ENCODE measurements around the gene TAOK3. TPM values are rescaled to one million over a fixed set of nuclear protein-coding genes. Genes with fewer than 3 reads are reported as not detected.

TAOK3 gene
- total RNA-seq, 1 donor from 2014 or later = 14.7 TPM

DNA sequence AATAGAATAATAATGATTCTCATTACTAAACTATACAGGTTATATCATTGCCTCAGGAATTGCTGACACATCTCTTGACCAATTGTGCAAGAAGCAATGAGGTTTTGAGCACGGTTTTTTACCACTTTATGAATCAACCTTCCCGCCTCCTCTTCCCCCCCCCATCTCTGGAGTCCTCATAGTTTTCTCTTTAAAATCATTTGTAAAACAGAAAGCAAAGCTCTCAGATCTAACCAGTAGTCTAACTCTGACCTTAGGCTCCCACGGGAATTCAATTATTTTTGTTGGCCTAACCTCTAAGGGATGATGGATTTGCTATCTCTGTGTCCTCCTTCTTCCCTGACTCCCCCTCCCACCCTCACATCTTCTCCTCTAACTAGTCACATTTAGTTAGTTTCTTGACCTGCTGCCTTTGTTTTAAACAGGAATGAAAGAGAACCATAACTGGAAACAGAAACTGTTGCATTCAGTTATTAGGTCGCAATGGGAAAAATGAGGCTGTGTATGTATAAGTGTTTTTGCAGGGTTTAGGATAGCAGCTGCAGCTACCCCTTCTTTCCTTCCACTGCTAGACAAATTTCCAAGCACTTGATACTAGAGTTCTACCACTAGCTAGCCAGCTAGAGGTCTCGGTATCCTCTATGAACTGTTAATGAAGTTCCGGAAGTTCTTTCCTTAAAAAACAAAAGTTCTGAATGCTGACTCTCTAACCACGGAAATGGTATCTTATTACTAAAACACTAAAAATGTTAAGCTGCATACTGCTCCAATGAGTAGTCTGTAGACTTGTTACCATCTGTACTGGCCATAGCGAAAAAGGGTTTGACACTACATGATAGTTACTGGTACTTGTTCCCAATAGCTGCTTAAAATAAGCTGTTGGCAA is 65.4 kb downstream of the TAOK3 start:
- Mint-ChIP-seq H3K36me3 (ENCODE audit: insufficient read depth) (no peaks in the 10 kb centered on the region), H3K4me3 (ENCODE audit: low read depth) (no peak overlapping the region), H3K9me3 (ENCODE audit: low read depth) (no peaks in the 10 kb centered on the region), H3K27me3 (no peaks in the 10 kb centered on the region), H3K27ac (no peak overlapping the region), H3K4me1 (ENCODE audit: low read depth) (no peaks in the 10 kb centered on the region)
- TF ChIP-seq, protein P1, sequence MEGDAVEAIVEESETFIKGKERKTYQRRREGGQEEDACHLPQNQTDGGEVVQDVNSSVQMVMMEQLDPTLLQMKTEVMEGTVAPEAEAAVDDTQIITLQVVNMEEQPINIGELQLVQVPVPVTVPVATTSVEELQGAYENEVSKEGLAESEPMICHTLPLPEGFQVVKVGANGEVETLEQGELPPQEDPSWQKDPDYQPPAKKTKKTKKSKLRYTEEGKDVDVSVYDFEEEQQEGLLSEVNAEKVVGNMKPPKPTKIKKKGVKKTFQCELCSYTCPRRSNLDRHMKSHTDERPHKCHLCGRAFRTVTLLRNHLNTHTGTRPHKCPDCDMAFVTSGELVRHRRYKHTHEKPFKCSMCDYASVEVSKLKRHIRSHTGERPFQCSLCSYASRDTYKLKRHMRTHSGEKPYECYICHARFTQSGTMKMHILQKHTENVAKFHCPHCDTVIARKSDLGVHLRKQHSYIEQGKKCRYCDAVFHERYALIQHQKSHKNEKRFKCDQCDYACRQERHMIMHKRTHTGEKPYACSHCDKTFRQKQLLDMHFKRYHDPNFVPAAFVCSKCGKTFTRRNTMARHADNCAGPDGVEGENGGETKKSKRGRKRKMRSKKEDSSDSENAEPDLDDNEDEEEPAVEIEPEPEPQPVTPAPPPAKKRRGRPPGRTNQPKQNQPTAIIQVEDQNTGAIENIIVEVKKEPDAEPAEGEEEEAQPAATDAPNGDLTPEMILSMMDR (IDR thresholded peaks at IDR 0.05; ENCODE audit: unreplicated experiment) = no peak
- no peak for DNase-seq (ENCODE audit: low spot score, unreplicated experiment)

DNA sequence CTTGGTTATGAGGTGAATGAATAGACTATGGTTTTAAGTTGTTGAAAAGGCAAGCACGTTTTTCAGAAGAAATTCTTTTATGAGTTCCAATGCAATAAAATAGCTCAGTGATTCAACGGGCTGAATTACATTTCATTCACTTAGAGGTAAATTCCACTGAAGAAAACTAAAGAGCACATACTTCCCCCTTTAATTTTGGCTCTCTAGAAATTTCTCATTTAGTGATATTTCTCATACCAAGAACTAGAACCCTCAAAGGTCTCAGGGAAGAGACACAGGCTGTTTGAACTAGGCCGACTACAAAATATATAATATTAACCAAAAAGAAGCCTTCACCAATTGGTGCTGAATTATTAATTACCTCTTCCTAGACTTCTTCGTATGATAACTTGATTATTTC is 68.6 kb downstream of the TAOK3 start:
- TF ChIP-seq, protein P1 (IDR thresholded peaks at IDR 0.05; ENCODE audit: unreplicated experiment) = no peak

DNA sequence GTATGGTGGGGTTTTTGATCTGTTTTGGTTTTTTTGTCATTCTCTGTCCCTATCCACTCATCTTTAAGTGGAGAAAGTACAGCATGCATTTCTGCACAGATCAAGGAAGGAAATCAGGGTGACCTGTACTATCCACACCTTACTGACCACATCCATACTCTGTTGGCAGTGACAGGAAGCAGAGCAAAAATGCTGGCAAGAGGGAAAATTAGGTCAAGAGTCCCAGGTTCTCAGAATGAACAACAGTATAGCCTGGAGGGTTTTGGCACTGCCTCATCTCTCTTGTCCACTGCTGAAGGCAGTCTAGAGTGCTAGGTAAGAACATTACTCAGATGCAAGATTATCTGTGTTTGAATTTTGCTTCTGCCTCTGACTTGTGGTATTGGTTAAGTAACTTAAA is 70.7 kb downstream of the TAOK3 start:
- Mint-ChIP-seq H3K27me3 (peaks cover 2% of the 10 kb centered on the region), H3K4me3 (ENCODE audit: low read depth) (no peak overlapping the region), H3K36me3 (ENCODE audit: insufficient read depth) (no peaks in the 10 kb centered on the region), H3K9me3 (ENCODE audit: low read depth) (no peaks in the 10 kb centered on the region), H3K27ac (no peak overlapping the region), H3K4me1 (ENCODE audit: low read depth) (peaks cover 5% of the 10 kb centered on the region)
- DNase-seq (ENCODE audit: low spot score, unreplicated experiment) = no peak
- TF ChIP-seq, protein P1 (IDR thresholded peaks at IDR 0.05; ENCODE audit: unreplicated experiment) = no peak

More for the DNA sequence above, 68.6 kb downstream of the TAOK3 start:
- no peaks in the 10 kb centered on the region for H3K9me3 Mint-ChIP-seq (ENCODE audit: low read depth)
- no peak for DNase-seq (ENCODE audit: low spot score, unreplicated experiment)
- peaks cover 4% of the 10 kb centered on the region for H3K4me1 Mint-ChIP-seq (ENCODE audit: low read depth)
- H3K27me3 Mint-ChIP-seq = no peaks in the 10 kb centered on the region
- no peak overlapping the region for H3K4me3 Mint-ChIP-seq (ENCODE audit: low read depth)
- no peak overlapping the region for H3K27ac Mint-ChIP-seq
- no peaks in the 10 kb centered on the region for H3K36me3 Mint-ChIP-seq (ENCODE audit: insufficient read depth)

DNA sequence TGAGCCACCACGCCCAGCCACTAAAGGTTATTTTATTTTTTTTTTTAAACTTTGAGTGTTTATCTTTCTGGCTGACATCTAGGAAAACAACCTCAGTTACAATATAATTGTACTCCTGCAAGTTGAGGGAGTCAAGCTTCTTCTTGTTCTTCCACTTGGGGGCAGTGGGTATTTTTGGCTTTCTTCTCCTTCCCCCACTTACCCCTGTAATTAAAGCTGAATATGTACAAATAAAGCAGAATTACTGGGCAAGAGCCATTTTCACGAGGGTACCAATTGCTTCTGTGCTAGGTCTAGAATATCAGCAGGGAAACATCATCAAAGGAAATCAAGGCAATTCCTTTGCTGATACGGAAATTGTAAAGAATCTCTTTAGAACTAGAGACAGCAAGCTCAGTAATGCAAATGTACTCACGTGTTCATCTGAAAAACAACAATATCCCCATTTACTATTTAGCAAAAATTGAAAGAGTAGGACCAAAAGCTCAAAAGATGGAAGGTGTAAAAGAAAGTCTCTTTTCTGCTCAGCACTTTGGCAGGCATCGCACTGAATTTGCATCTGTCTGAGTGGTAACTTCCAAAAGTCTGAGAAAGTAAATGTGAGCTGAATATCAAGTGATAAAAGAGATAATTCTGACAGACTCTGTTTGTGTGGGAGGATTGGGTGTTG is 72.8 kb downstream of the TAOK3 start:
- no peak overlapping the region for H3K4me3 Mint-ChIP-seq (ENCODE audit: low read depth)
- peaks cover 5% of the 10 kb centered on the region for H3K4me1 Mint-ChIP-seq (ENCODE audit: low read depth)
- H3K9me3 Mint-ChIP-seq (ENCODE audit: low read depth) = no peaks in the 10 kb centered on the region
- TF ChIP-seq, protein P1 (IDR thresholded peaks at IDR 0.05; ENCODE audit: unreplicated experiment) = no peak
- no peaks in the 10 kb centered on the region for H3K36me3 Mint-ChIP-seq (ENCODE audit: insufficient read depth)
- no peak overlapping the region for H3K27ac Mint-ChIP-seq
- peaks cover 2% of the 10 kb centered on the region for H3K27me3 Mint-ChIP-seq
- no peak for DNase-seq (ENCODE audit: low spot score, unreplicated experiment)

DNA sequence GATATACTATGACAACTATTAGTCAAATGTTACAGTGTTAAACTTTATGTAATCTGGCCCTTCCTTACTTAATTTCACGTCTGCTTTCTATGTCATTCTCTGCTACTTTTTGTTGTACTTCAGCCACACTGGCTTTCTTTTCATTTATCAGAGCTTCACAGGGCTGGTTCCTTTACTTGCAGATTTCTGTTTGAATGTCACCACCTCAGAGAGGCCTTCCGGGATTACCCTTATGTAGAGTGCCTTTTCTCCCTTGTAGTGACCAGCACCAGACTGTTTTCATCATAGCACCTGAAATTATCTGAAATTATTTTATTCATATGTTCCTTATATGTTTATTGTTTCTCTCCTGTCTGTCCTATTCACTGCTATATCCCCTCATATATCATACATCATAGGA is 75.4 kb downstream of the TAOK3 start:
- peaks cover 2% of the 10 kb centered on the region for H3K27me3 Mint-ChIP-seq
- TF ChIP-seq, protein P1 (IDR thresholded peaks at IDR 0.05; ENCODE audit: unreplicated experiment) = no peak
- H3K4me3 Mint-ChIP-seq (ENCODE audit: low read depth) = no peak overlapping the region
- no peak overlapping the region for H3K27ac Mint-ChIP-seq
- H3K4me1 Mint-ChIP-seq (ENCODE audit: low read depth) = peaks cover 5% of the 10 kb centered on the region
- DNase-seq (ENCODE audit: low spot score, unreplicated experiment) = no peak
- no peaks in the 10 kb centered on the region for H3K9me3 Mint-ChIP-seq (ENCODE audit: low read depth)
- peaks cover 2% of the 10 kb centered on the region for H3K36me3 Mint-ChIP-seq (ENCODE audit: insufficient read depth)
